ENCODE data around the gene L3MBTL4.

Gene L3MBTL4

DNA sequence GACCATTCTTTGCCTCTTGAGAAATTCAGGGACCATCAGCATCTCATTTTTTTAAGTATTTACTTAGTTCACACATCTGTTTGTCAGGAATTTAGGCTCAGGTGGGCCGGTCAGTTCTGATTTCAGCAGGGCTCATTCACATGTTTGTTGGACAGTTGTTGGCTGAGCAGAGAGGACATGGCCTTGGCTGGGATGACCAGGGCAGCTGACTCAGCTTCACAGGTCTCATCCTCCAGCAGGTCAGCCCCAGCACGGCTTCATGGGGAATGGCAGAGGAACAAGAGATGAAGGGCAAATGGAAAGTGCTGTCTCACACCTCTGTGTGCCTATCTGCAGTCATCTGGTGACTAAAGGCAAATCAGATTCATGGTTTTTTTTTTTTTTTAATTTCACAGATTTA lies 383.3 kb downstream of the L3MBTL4 start:
- Histone ChIP-seq H3K4me3 (ENCODE audit: low read length) (no peak overlapping the region), H3K27me3 (ENCODE audit: insufficient read depth, low read length, poor library complexity) (no peaks in the 10 kb centered on the region), H3K9ac (ENCODE audit: low read length) (no peak overlapping the region), H4K5ac (ENCODE audit: low read length) (no peak overlapping the region), H3K4ac (ENCODE audit: low read depth, low read length) (no peak overlapping the region), H3K4me1 (ENCODE audit: control insufficient read depth, low read depth, low read length) (peaks cover 2% of the 10 kb centered on the region), H3K79me1 (ENCODE audit: low read length) (no peaks in the 10 kb centered on the region), H3K56ac (ENCODE audit: low read length) (no peak overlapping the region), H4K8ac (ENCODE audit: low read depth, low read length) (no peak overlapping the region), H3K23ac (ENCODE audit: low read length) (no peak overlapping the region), H3K27ac (ENCODE audit: low read depth, low read length) (no peak overlapping the region), H3K36me3 (ENCODE audit: control insufficient read depth, insufficient read depth, low read length) (no peaks in the 10 kb centered on the region), H3K18ac (ENCODE audit: low read length) (no peak overlapping the region), H2BK15ac (replicated peaks; ENCODE audit: low read depth) (no peak overlapping the region), H3K79me2 (ENCODE audit: control insufficient read depth, insufficient read depth, low read length) (no peaks in the 10 kb centered on the region), H2AK5ac (ENCODE audit: low read length) (no peak overlapping the region), H2BK120ac (ENCODE audit: low read depth, low read length) (no peak overlapping the region), H3K4me2 (ENCODE audit: low read length) (no peak overlapping the region), H2BK5ac (ENCODE audit: low read length) (no peak overlapping the region)
- no CpG with 5 or more reads among the region's 2 CpGs for WGBS (ENCODE audit: extremely low coverage, insufficient coverage, low lambda C conversion rate)
- DNase-seq = peak; percentile 57

DNA sequence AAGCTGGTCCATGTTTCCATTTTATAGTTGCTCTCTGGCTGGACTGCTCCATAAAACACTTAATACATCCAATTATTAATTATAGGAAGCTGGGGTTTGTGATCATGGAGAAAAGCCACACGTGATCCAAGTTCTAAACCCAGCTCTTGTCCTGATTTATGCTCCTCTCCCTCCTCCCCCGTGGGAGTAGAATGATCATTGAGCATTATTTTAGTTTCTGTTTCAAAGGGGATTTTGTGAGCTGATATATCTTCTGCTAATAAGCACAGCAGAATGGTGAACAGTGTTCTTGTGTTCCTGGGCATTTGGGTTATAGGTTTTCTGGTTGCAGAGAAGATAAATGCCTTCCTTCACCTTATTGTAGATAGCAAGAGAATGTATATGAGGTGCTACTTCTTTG lies 383.7 kb downstream of the L3MBTL4 start:
- no peaks in the 10 kb centered on the region for H3K27me3 ChIP-seq (ENCODE audit: insufficient read depth, low read length, poor library complexity)
- H3K18ac ChIP-seq (ENCODE audit: low read length) = no peak overlapping the region
- no peak overlapping the region for H4K5ac ChIP-seq (ENCODE audit: low read length)
- H3K4me3 ChIP-seq (ENCODE audit: low read length) = no peak overlapping the region
- no peak overlapping the region for H3K4ac ChIP-seq (ENCODE audit: low read depth, low read length)
- H3K79me2 ChIP-seq (ENCODE audit: control insufficient read depth, insufficient read depth, low read length) = no peaks in the 10 kb centered on the region
- no peak overlapping the region for H2AK5ac ChIP-seq (ENCODE audit: low read length)
- H2BK120ac ChIP-seq (ENCODE audit: low read depth, low read length) = no peak overlapping the region
- H2BK15ac ChIP-seq (replicated peaks; ENCODE audit: low read depth) = no peak overlapping the region
- peaks cover 2% of the 10 kb centered on the region for H3K4me1 ChIP-seq (ENCODE audit: control insufficient read depth, low read depth, low read length)
- no peak overlapping the region for H3K9ac ChIP-seq (ENCODE audit: low read length)
- H3K36me3 ChIP-seq (ENCODE audit: control insufficient read depth, insufficient read depth, low read length) = no peaks in the 10 kb centered on the region
- H2BK5ac ChIP-seq (ENCODE audit: low read length) = no peak overlapping the region
- H3K27ac ChIP-seq (ENCODE audit: low read depth, low read length) = no peak overlapping the region
- no peak overlapping the region for H3K23ac ChIP-seq (ENCODE audit: low read length)
- H3K4me2 ChIP-seq (ENCODE audit: low read length) = no peak overlapping the region
- DNase-seq = no peak
- H3K79me1 ChIP-seq (ENCODE audit: low read length) = no peaks in the 10 kb centered on the region
- H4K8ac ChIP-seq (ENCODE audit: low read depth, low read length) = no peak overlapping the region
- H3K56ac ChIP-seq (ENCODE audit: low read length) = no peak overlapping the region
- WGBS (ENCODE audit: extremely low coverage, insufficient coverage, low lambda C conversion rate) = no CpG with 5 or more reads among the region's 2 CpGs

DNA sequence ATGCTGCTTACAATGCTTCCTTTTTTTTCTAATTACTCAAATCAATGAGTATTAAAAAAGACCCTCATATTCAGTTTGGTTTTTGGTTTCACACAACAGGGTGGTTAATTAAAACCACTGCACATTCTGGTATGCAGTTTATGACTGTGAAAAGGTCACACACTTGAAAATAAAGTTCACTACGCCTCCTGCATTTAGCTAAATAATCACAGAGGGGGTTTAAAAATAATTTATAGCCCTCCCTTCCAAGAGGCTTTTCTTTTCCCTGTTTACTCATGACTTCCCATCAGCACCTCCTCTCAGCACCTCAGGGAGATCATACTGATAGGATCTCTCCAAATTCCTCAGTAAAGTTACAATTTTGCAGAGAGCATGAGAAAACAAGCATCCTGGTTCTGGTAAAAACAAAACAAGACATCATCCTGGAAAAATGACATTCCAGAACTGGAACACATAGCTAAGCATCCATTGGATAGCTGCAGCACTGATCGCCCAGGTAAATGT lies 389.9 kb downstream of the L3MBTL4 start:
- Histone ChIP-seq H3K79me2 (ENCODE audit: control insufficient read depth, insufficient read depth, low read length) (no peaks in the 10 kb centered on the region), H3K56ac (ENCODE audit: low read length) (no peak overlapping the region), H3K79me1 (ENCODE audit: low read length) (no peaks in the 10 kb centered on the region), H3K36me3 (ENCODE audit: control insufficient read depth, insufficient read depth, low read length) (no peaks in the 10 kb centered on the region), H3K4me3 (ENCODE audit: low read length) (no peak overlapping the region), H3K4me1 (ENCODE audit: control insufficient read depth, low read depth, low read length) (no peaks in the 10 kb centered on the region), H2BK15ac (replicated peaks; ENCODE audit: low read depth) (no peak overlapping the region), H3K23ac (ENCODE audit: low read length) (no peak overlapping the region), H4K5ac (ENCODE audit: low read length) (no peak overlapping the region), H3K4me2 (ENCODE audit: low read length) (no peak overlapping the region), H4K8ac (ENCODE audit: low read depth, low read length) (no peak overlapping the region), H2BK5ac (ENCODE audit: low read length) (no peak overlapping the region), H2BK120ac (ENCODE audit: low read depth, low read length) (no peak overlapping the region), H3K9ac (ENCODE audit: low read length) (no peak overlapping the region), H3K18ac (ENCODE audit: low read length) (no peak overlapping the region), H3K4ac (ENCODE audit: low read depth, low read length) (no peak overlapping the region), H3K27ac (ENCODE audit: low read depth, low read length) (no peak overlapping the region), H2AK5ac (ENCODE audit: low read length) (no peak overlapping the region), H3K27me3 (ENCODE audit: insufficient read depth, low read length, poor library complexity) (no peaks in the 10 kb centered on the region)
- no CpG with 5 or more reads among the region's 2 CpGs for whole genome bisulfite sequencing (ENCODE audit: extremely low coverage, insufficient coverage, low lambda C conversion rate)
- DNase-seq = no peak

DNA sequence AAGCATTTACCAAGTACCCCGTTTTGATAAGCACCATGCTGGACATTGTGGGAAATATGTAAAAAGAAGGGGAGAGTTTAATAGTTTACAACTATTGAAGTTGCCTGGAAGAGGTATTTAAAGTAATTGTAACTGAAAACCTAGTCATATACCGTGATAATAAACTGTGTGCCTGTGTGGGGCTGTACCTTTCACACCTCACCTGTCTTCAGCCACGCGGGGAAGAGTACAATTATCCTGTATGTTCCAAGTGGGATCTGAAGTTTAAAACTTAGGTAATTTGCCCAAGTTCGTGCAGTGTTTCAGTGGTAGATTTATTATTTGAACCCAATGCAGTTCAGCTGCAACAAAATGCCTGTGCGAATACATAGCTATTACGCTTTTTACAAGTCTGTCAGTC lies 391.2 kb downstream of the L3MBTL4 start:
- DNase-seq = no peak
- Histone ChIP-seq H3K79me2 (ENCODE audit: control insufficient read depth, insufficient read depth, low read length) (no peaks in the 10 kb centered on the region), H3K4ac (ENCODE audit: low read depth, low read length) (no peak overlapping the region), H2AK5ac (ENCODE audit: low read length) (no peak overlapping the region), H3K23ac (ENCODE audit: low read length) (no peak overlapping the region), H3K79me1 (ENCODE audit: low read length) (no peaks in the 10 kb centered on the region), H3K18ac (ENCODE audit: low read length) (peak overlapping the region; percentile 73), H3K36me3 (ENCODE audit: control insufficient read depth, insufficient read depth, low read length) (no peaks in the 10 kb centered on the region), H4K8ac (ENCODE audit: low read depth, low read length) (no peak overlapping the region), H2BK5ac (ENCODE audit: low read length) (no peak overlapping the region), H3K27ac (ENCODE audit: low read depth, low read length) (no peak overlapping the region), H3K27me3 (ENCODE audit: insufficient read depth, low read length, poor library complexity) (no peaks in the 10 kb centered on the region), H3K9ac (ENCODE audit: low read length) (no peak overlapping the region), H3K4me2 (ENCODE audit: low read length) (no peak overlapping the region), H3K4me1 (ENCODE audit: control insufficient read depth, low read depth, low read length) (no peaks in the 10 kb centered on the region), H3K56ac (ENCODE audit: low read length) (no peak overlapping the region), H2BK15ac (replicated peaks; ENCODE audit: low read depth) (no peak overlapping the region), H4K5ac (ENCODE audit: low read length) (no peak overlapping the region), H2BK120ac (ENCODE audit: low read depth, low read length) (no peak overlapping the region), H3K4me3 (ENCODE audit: low read length) (no peak overlapping the region)
- WGBS (ENCODE audit: extremely low coverage, insufficient coverage, low lambda C conversion rate) = no CpG with 5 or more reads among the region's 7 CpGs

DNA sequence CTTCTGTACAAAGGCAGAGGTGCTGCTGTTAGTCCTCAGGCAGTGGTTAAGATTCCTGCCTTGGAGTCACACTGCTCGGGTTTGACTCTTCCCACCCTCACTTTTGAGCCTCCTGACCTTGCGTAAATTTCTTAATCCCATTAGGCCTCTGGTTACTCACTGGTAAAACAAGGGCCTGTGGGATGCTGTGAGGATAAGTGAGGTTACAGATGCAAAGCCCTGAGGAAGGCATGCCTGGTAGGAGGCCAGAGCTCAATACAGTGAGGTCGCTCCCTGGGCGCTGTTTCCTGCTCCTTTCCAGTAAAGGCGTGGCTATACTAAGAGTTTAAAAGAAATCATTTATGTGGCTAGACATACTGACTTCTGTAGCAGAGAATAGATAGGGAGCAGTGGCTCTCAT lies 391.9 kb downstream of the L3MBTL4 start:
- H2BK15ac ChIP-seq (replicated peaks; ENCODE audit: low read depth) = no peak overlapping the region
- H3K18ac ChIP-seq (ENCODE audit: low read length) = no peak overlapping the region
- H3K23ac ChIP-seq (ENCODE audit: low read length) = no peak overlapping the region
- no peaks in the 10 kb centered on the region for H3K79me2 ChIP-seq (ENCODE audit: control insufficient read depth, insufficient read depth, low read length)
- DNase-seq = peak; percentile 93
- no peak overlapping the region for H3K27ac ChIP-seq (ENCODE audit: low read depth, low read length)
- H3K9ac ChIP-seq (ENCODE audit: low read length) = no peak overlapping the region
- no peak overlapping the region for H3K56ac ChIP-seq (ENCODE audit: low read length)
- no peak overlapping the region for H4K5ac ChIP-seq (ENCODE audit: low read length)
- H3K27me3 ChIP-seq (ENCODE audit: insufficient read depth, low read length, poor library complexity) = no peaks in the 10 kb centered on the region
- H4K8ac ChIP-seq (ENCODE audit: low read depth, low read length) = no peak overlapping the region
- no peak overlapping the region for H2AK5ac ChIP-seq (ENCODE audit: low read length)
- H3K79me1 ChIP-seq (ENCODE audit: low read length) = no peaks in the 10 kb centered on the region
- no peak overlapping the region for H3K4ac ChIP-seq (ENCODE audit: low read depth, low read length)
- no peak overlapping the region for H3K4me2 ChIP-seq (ENCODE audit: low read length)
- H2BK5ac ChIP-seq (ENCODE audit: low read length) = no peak overlapping the region
- no peak overlapping the region for H3K4me3 ChIP-seq (ENCODE audit: low read length)
- no peaks in the 10 kb centered on the region for H3K4me1 ChIP-seq (ENCODE audit: control insufficient read depth, low read depth, low read length)
- H3K36me3 ChIP-seq (ENCODE audit: control insufficient read depth, insufficient read depth, low read length) = no peaks in the 10 kb centered on the region
- no peak overlapping the region for H2BK120ac ChIP-seq (ENCODE audit: low read depth, low read length)
- no CpG with 5 or more reads among the region's 5 CpGs for WGBS (ENCODE audit: extremely low coverage, insufficient coverage, low lambda C conversion rate)

DNA sequence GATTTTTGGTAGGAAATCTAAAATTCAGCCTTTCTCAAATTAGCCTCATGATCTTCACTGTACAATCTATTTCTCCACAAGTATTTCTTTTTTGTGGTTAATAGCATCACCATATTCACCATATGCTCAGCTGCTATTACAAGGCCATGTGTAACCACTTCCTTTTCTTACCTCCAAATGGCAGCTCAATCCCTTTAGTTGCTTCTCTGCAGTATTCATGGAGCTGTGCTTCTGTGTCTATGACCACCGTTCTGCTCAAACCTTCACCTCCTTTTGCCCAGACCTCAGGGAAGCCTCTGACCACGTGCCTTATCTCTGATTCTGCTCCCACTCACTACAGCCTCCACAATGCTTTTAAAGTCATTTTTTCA lies 392.7 kb downstream of the L3MBTL4 start:
- Histone ChIP-seq H3K56ac (ENCODE audit: low read length) (no peak overlapping the region), H2BK5ac (ENCODE audit: low read length) (no peak overlapping the region), H2BK120ac (ENCODE audit: low read depth, low read length) (no peak overlapping the region), H3K79me1 (ENCODE audit: low read length) (no peaks in the 10 kb centered on the region), H3K27me3 (ENCODE audit: insufficient read depth, low read length, poor library complexity) (no peaks in the 10 kb centered on the region), H3K18ac (ENCODE audit: low read length) (no peak overlapping the region), H3K36me3 (ENCODE audit: control insufficient read depth, insufficient read depth, low read length) (no peaks in the 10 kb centered on the region), H3K23ac (ENCODE audit: low read length) (no peak overlapping the region), H3K4me2 (ENCODE audit: low read length) (no peak overlapping the region), H3K9ac (ENCODE audit: low read length) (no peak overlapping the region), H3K27ac (ENCODE audit: low read depth, low read length) (no peak overlapping the region), H4K5ac (ENCODE audit: low read length) (no peak overlapping the region), H4K8ac (ENCODE audit: low read depth, low read length) (no peak overlapping the region), H2AK5ac (ENCODE audit: low read length) (no peak overlapping the region), H3K4me3 (ENCODE audit: low read length) (no peak overlapping the region), H2BK15ac (replicated peaks; ENCODE audit: low read depth) (no peak overlapping the region), H3K4ac (ENCODE audit: low read depth, low read length) (no peak overlapping the region), H3K79me2 (ENCODE audit: control insufficient read depth, insufficient read depth, low read length) (no peaks in the 10 kb centered on the region), H3K4me1 (ENCODE audit: control insufficient read depth, low read depth, low read length) (no peaks in the 10 kb centered on the region)
- no peak for DNase-seq
- no CpG with 5 or more reads among the region's 2 CpGs for WGBS (ENCODE audit: extremely low coverage, insufficient coverage, low lambda C conversion rate)

All from mesendoderm (in vitro differentiated cells).